GM12864 (cell line): ENCODE data around the gene CD226.

Experiments used
- DNase-seq: peaks from one replicate; pipeline ENCODE4 v3.0.0-alpha.2; 2011; ENCODE audit warnings: low read depth
- H3K4me3 ChIP-seq: 2 replicates; pipeline ENCODE4 v1.5.1; 2011; ENCODE audit warnings: mild to moderate bottlenecking, low read depth, low read length, control low read depth
- CTCF ChIP-seq: IDR thresholded peaks from 2 replicates; pipeline ENCODE4 v1.5.1; 2011; ENCODE audit warnings: low read depth, mild to moderate bottlenecking, moderate library complexity, low read length, control low read depth, inconsistent platforms; ENCODE audit errors: missing control alignments

The CD226 gene

GRCh38 chr18:69854455-69854854 is 93.2 kb downstream of the CD226 start:
- no peak overlapping the region for H3K4me3 ChIP-seq
- TF ChIP-seq CTCF = no peak
- DNase-seq = no peak

- no peak for TF ChIP-seq CTCF
- no peak overlapping the region for H3K4me3 ChIP-seq
- DNase-seq = no peak
Observed at GRCh38 chr18:69853051-69853450, 94.6 kb downstream of the CD226 start.

- DNase-seq = no peak
- TF ChIP-seq CTCF = no peak
- H3K4me3 ChIP-seq = no peak overlapping the region
Observed at GRCh38 chr18:69845593-69846506, 101.8 kb downstream of the CD226 start.

- no peak for DNase-seq
- no peak for TF ChIP-seq CTCF
Observed at GRCh38 chr18:69844656-69845055, 103.0 kb downstream of the CD226 start.

GRCh38 chr18:69843015-69843414 is 104.7 kb downstream of the CD226 start:
- no peak for DNase-seq
- TF ChIP-seq CTCF = no peak

More at GRCh38 chr18:69844656-69845055, 103.0 kb downstream of the CD226 start:
- no peak overlapping the region for H3K4me3 ChIP-seq

GRCh38 chr18:69841117-69841516 is 106.6 kb downstream of the CD226 start:
- no peak overlapping the region for H3K4me3 ChIP-seq
- no peak for DNase-seq
- no peak for TF ChIP-seq CTCF

More at GRCh38 chr18:69843015-69843414, 104.7 kb downstream of the CD226 start:
- H3K4me3 ChIP-seq = no peak overlapping the region

GRCh38 chr18:69840445-69840844 is 107.2 kb downstream of the CD226 start:
- no peak for DNase-seq
- TF ChIP-seq CTCF = no peak
- no peak overlapping the region for H3K4me3 ChIP-seq
